ENCODE data around the gene OR52H1.

DNA sequence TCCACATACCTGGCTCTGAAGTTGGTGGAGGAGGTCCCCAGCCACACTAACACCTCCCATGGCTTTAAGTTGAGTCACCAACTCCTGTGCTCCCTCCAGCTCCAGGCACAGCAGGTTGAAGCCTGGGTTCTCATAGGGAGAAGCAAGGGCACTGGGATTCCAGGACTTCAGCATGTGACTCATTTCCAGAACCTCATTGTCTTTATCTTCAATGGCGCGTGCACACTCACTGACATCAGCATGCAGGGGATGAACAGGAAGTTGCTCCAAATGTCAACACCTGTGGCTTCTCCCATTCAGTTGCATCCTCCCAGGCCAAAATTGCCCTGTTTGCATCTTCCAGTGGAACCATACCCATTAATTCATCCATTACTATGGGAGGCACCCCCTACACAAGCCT lies 26.0 kb downstream of the OR52H1 start:
- TF ChIP-seq POLR2AphosphoS5 (IDR thresholded peaks at IDR 0.05; ENCODE audit: insufficient read depth in 1 of 2, low read depth in 1 of 2) (no peak), POLR2A (IDR thresholded peaks at IDR 0.05) (no peak)
- TF ChIP-seq, protein P1, sequence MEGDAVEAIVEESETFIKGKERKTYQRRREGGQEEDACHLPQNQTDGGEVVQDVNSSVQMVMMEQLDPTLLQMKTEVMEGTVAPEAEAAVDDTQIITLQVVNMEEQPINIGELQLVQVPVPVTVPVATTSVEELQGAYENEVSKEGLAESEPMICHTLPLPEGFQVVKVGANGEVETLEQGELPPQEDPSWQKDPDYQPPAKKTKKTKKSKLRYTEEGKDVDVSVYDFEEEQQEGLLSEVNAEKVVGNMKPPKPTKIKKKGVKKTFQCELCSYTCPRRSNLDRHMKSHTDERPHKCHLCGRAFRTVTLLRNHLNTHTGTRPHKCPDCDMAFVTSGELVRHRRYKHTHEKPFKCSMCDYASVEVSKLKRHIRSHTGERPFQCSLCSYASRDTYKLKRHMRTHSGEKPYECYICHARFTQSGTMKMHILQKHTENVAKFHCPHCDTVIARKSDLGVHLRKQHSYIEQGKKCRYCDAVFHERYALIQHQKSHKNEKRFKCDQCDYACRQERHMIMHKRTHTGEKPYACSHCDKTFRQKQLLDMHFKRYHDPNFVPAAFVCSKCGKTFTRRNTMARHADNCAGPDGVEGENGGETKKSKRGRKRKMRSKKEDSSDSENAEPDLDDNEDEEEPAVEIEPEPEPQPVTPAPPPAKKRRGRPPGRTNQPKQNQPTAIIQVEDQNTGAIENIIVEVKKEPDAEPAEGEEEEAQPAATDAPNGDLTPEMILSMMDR (IDR thresholded peaks at IDR 0.05), result no peak
